H1 (cell line): ENCODE measurements around the gene RNF126. TPM values are rescaled to one million over a fixed set of nuclear protein-coding genes. Genes with fewer than 3 reads are reported as not detected.

ENCODE experiments used
- CTCF ChIA-PET: fragments of 300-600 bp; sonication (Branson Sonifier 250); formaldehyde crosslinking; loops from one replicate; lab custom pipeline; 2021; ENCODE audit not compliant: partially characterized antibody; lab: Charles Lee
- POLR2A ChIA-PET: fragments of 300-600 bp; sonication (Branson Sonifier 250); formaldehyde crosslinking; loops from one replicate; lab custom pipeline; 2021; ENCODE audit warnings: inconsistent platforms; ENCODE audit not compliant: partially characterized antibody; lab: Charles Lee
- DNase-seq, 2 experiments: peaks; one replicate each; pipeline versions ENCODE4 v3.0.0 to v3.0.0-alpha.2; 2010 to 2022; ENCODE audit warnings: low spot score in 2 of 2, low read depth in 1 of 2, mixed read lengths in 1 of 2
- FAIRE-seq: peaks from 2 replicates; lab custom pipeline; 2011; peaks lifted over from hg19 to GRCh38; lab: Jason Lieb, UNC
- H2AFZ ChIP-seq: 2 replicates; pipeline ENCODE4 v1.8.1; 2012; ENCODE audit warnings: low read length, inconsistent platforms
- H2AK5ac ChIP-seq: 2 replicates; pipeline ENCODE4 v1.6.1; 2013; ENCODE audit warnings: low read depth, low read length
- H2BK120ac ChIP-seq: replicated peaks from 2 replicates; pipeline ENCODE3; 2013; ENCODE audit warnings: low read depth, low read length, inconsistent platforms
- H2BK12ac ChIP-seq: 2 replicates; pipeline ENCODE4 v1.6.1; 2013; ENCODE audit warnings: low read depth, low read length
- H2BK15ac ChIP-seq: 2 replicates; pipeline ENCODE4 v1.6.1; 2013; ENCODE audit warnings: low read length
- H2BK20ac ChIP-seq: 2 replicates; pipeline ENCODE4 v1.6.1; 2013; ENCODE audit warnings: low read length
- H2BK5ac ChIP-seq: 2 replicates; pipeline ENCODE4 v1.6.1; 2013; ENCODE audit warnings: low read depth, low read length
- H3K14ac ChIP-seq: 2 replicates; pipeline ENCODE4 v1.6.1; 2013; ENCODE audit warnings: inconsistent platforms; ENCODE audit not compliant: insufficient read length
- H3K18ac ChIP-seq: 2 replicates; pipeline ENCODE4 v1.6.1; 2013; ENCODE audit warnings: low read length; ENCODE audit errors: extremely low read depth
- H3K23ac ChIP-seq: 2 replicates; pipeline ENCODE4 v1.6.1; 2013; ENCODE audit warnings: inconsistent platforms; ENCODE audit not compliant: insufficient read length
- H3K23me2 ChIP-seq: 2 replicates; pipeline ENCODE4 v1.6.1; 2013; ENCODE audit warnings: low read depth, low read length
- H3K27ac ChIP-seq: 2 replicates; pipeline ENCODE4 v1.6.1; 2011; ENCODE audit warnings: low read depth, low read length, inconsistent platforms
- H3K27me3 ChIP-seq, 4 experiments: replicated peaks in 1 of 4; 1 replicate in 1 of 4; 2 replicates in 3 of 4; pipeline versions ENCODE4 v1.6.1 to v1.8.1; 2011 to 2013; ENCODE audit warnings: low read length in 3 of 4, mild to moderate bottlenecking in 3 of 4, inconsistent platforms in 2 of 4, mixed read lengths in 2 of 4, moderate library complexity in 1 of 4; ENCODE audit not compliant: control insufficient read depth in 3 of 4, insufficient read depth in 3 of 4; ENCODE audit errors: extremely low read depth in 1 of 4
- H3K36me3 ChIP-seq, 4 experiments: 2 replicates each; pipeline versions ENCODE4 v1.6.1 to v1.8.1; 2011 to 2013; ENCODE audit warnings: mild to moderate bottlenecking in 4 of 4, low read length in 3 of 4, moderate library complexity in 2 of 4, control low read depth in 1 of 4, inconsistent platforms in 1 of 4; ENCODE audit not compliant: insufficient read depth in 4 of 4, control insufficient read depth in 2 of 4
- H3K4ac ChIP-seq: replicated peaks from 2 replicates; pipeline ENCODE3; 2013; ENCODE audit warnings: low read length, low read depth, mixed read lengths, inconsistent platforms; ENCODE audit not compliant: insufficient read length
- H3K4me1 ChIP-seq, 4 experiments: replicated peaks in 1 of 4; 1 replicate in 1 of 4; 2 replicates in 3 of 4; pipeline versions ENCODE4 v1.6.1 to v1.8.1; 2011 to 2013; ENCODE audit warnings: low read length in 3 of 4, inconsistent platforms in 2 of 4, mixed read lengths in 1 of 4; ENCODE audit not compliant: insufficient read depth in 4 of 4, control insufficient read depth in 3 of 4
- H3K4me2 ChIP-seq, 2 experiments: 2 replicates each; pipeline versions ENCODE4 v1.6.1 to v1.8.1; 2011 to 2013; ENCODE audit warnings: low read depth in 2 of 2, low read length in 2 of 2, control low read depth in 1 of 2, inconsistent platforms in 1 of 2, mild to moderate bottlenecking in 1 of 2; ENCODE audit not compliant: insufficient read depth in 1 of 2
- H3K4me3 ChIP-seq, 4 experiments: fragments of 200-600, 300-600 bp in 1 of 4; sonication (generic), shearing (Covaris generic), sonication (Bioruptor Twin) in 1 of 4; 2 replicates each; pipeline versions ENCODE4 v1.5.1 to v1.8.1; 2011 to 2016; ENCODE audit warnings: low read length in 4 of 4, low read depth in 3 of 4, control low read depth in 2 of 4, inconsistent platforms in 2 of 4, mild to moderate bottlenecking in 2 of 4, mixed read lengths in 1 of 4, moderate library complexity in 1 of 4; ENCODE audit not compliant: insufficient read depth in 2 of 4; ENCODE audit errors: extremely low read depth in 1 of 4
- H3K56ac ChIP-seq: replicated peaks from 2 replicates; pipeline ENCODE3; 2013; ENCODE audit warnings: low read depth, mild to moderate bottlenecking, mixed read lengths, low read length, inconsistent platforms; ENCODE audit not compliant: insufficient read length
- H3K79me1 ChIP-seq: 2 replicates; pipeline ENCODE4 v1.6.1; 2013; ENCODE audit warnings: low read depth, low read length, control low read depth
- H3K79me2 ChIP-seq, 2 experiments: 2 replicates each; pipeline versions ENCODE4 v1.6.1 to v1.8.1; 2012 to 2013; ENCODE audit warnings: low read length in 2 of 2, mild to moderate bottlenecking in 2 of 2, inconsistent platforms in 1 of 2; ENCODE audit not compliant: insufficient read depth in 2 of 2, control insufficient read depth in 1 of 2
- H3K9ac ChIP-seq, 4 experiments: replicated peaks in 1 of 4; 1 replicate in 1 of 4; 2 replicates in 3 of 4; pipeline versions ENCODE4 v1.6.1 to v1.8.1; 2011 to 2013; ENCODE audit warnings: low read depth in 3 of 4, low read length in 3 of 4, control low read depth in 2 of 4, mild to moderate bottlenecking in 2 of 4, moderate library complexity in 2 of 4, inconsistent platforms in 1 of 4; ENCODE audit errors: extremely low read depth in 1 of 4
- H3K9me3 ChIP-seq, 2 experiments: 2 replicates each; pipeline versions ENCODE4 v1.6.1 to v1.8.1; 2012 to 2013; ENCODE audit warnings: mild to moderate bottlenecking in 2 of 2, moderate library complexity in 2 of 2, control low read depth in 1 of 2, inconsistent platforms in 1 of 2, low read depth in 1 of 2, low read length in 1 of 2, mixed read lengths in 1 of 2; ENCODE audit not compliant: insufficient read depth in 2 of 2
- H4K20me1 ChIP-seq, 2 experiments: replicated peaks in 1 of 2; 2 replicates each; pipeline versions ENCODE3 to v1.8.1; 2011 to 2013; ENCODE audit warnings: inconsistent platforms in 2 of 2, low read length in 2 of 2, mild to moderate bottlenecking in 1 of 2; ENCODE audit not compliant: insufficient read depth in 2 of 2, control insufficient read depth in 1 of 2
- H4K5ac ChIP-seq: 2 replicates; pipeline ENCODE4 v1.6.1; 2013; ENCODE audit warnings: low read length, low read depth, mixed read lengths, inconsistent platforms; ENCODE audit not compliant: insufficient read length
- H4K8ac ChIP-seq: 2 replicates; pipeline ENCODE4 v1.8.0; 2013; ENCODE audit warnings: mild to moderate bottlenecking, moderate library complexity, low read length, inconsistent platforms; ENCODE audit not compliant: insufficient read depth; ENCODE audit errors: extremely low read depth
- H4K91ac ChIP-seq: replicated peaks from 2 replicates; pipeline ENCODE3; 2013; ENCODE audit warnings: low read length, mixed read lengths, inconsistent platforms; ENCODE audit not compliant: insufficient read length
- GTF2F1 ChIP-seq: IDR thresholded peaks from 2 replicates; pipeline ENCODE4 v1.6.1; 2012; ENCODE audit warnings: low read depth, low read length, improper control_type of control experiment, borderline replicate concordance
- KDM5A ChIP-seq: fragments of 200-600 bp; IDR thresholded peaks from 2 replicates; pipeline ENCODE4 v1.7.1; 2012; ENCODE audit warnings: mild to moderate bottlenecking, low read length, inconsistent platforms, mixed read lengths
- PHF8 ChIP-seq: fragments of 200-600 bp; sonication (generic); conservative IDR thresholded peaks from 2 replicates; pipeline ENCODE4 v1.7.1; 2012; ENCODE audit warnings: low read depth, mild to moderate bottlenecking, inconsistent platforms, low read length, moderate library complexity
- SIRT6 ChIP-seq: IDR thresholded peaks from one replicate; pipeline ENCODE4 v1.7.1; 2012; ENCODE audit warnings: low read length, inconsistent platforms
- YY1 ChIP-seq: IDR thresholded peaks from 2 replicates; pipeline ENCODE4 v1.6.1; 2011; ENCODE audit warnings: low read depth, mild to moderate bottlenecking, low read length
- WGBS, 2 experiments: shearing (Covaris generic) in 1 of 2; methylation state at CpG; one replicate each; pipeline versions ENCODE4 v1.1.6 to v1.1.7; 2013 to 2015; ENCODE audit warnings: low lambda C conversion rate in 2 of 2, mixed read lengths in 2 of 2, inconsistent platforms in 1 of 2, low coverage in 1 of 2, missing lambda C conversion rate in 1 of 2; ENCODE audit not compliant: insufficient replicate concordance in 2 of 2, insufficient coverage in 1 of 2, insufficient read length in 1 of 2; ENCODE audit errors: extremely low coverage in 1 of 2, missing lambda C conversion rate in 1 of 2; 5-methylcytosine and 5-hydroxymethylcytosine counted together
- polyA plus RNA-seq, 7 experiments: library from polyadenylated mRNA; depleted of rRNA in 3 of 7; stranded (reverse) in 5 of 7; unstranded in 2 of 7; fragments of >200 nt in 5 of 7; fragments of 200-250 nt in 2 of 7; gene quantifications; 1 replicate in 5 of 7; 2 replicates in 1 of 7; 4 replicates in 1 of 7; pipeline versions ENCODE4 v1.2.1 to v1.2.3, GENCODE V29; 2011 to 2013; ENCODE audit warnings: missing spikeins in 2 of 7, mixed read lengths in 2 of 7
- total RNA-seq: library from RNA; stranded (reverse); fragmentation: NEBNext Ultra II Directional; extraction: Animal tissue kit (Norgen Biotek cat#: 25700); gene quantifications from 2 replicates; pipeline ENCODE4 v1.2.1, GENCODE V29; 2021

The RNF126 gene
- total and polyA plus RNA-seq, 2 of the 8 experiments (the other 6 are each of a cell fraction or from before 2014, with no cell fraction given) = 21.8 to 68.0 TPM

DNA sequence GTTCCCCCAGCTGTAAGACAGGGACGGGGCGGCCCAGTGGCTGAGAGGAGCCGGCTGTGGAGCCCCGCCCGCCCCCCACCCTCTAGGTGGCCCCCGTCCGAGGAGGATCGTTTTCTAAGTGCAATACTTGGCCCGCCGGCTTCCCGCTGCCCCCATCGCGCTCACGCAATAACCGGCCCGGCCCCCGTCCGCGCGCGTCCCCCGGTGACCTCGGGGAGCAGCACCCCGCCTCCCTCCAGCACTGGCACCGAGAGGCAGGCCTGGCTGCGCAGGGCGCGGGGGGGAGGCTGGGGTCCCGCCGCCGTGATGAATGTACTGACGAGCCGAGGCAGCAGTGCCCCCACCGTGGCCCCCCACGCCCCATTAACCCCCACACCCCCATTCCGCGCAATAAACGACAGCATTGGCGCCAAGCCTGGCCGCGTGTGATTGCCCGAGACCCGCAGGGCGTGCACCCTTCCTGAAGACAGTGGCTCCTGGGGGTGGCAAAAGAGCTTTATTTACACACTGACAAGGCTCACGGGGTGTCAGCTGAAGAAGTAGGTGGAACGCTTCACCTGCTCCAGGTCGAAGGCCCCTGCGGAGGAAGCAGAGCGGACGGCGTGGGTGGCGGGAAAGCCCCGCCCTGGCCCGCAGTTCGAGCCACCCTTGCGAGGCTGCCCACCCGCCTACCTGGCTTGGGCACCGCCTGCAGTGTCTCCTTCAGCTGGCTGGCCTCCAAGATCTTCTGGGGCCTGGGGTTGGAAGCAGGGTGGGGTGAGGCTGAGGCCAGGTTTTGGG, 46.1 kb downstream of the RNF126 start:
- Histone ChIP-seq H2BK15ac (no peak overlapping the region), H3K36me3 (peaks cover 4 to 53% (median 24%) of the 10 kb centered on the region in 4 experiments; a peak in 5 of 8 replicates), H3K79me1 (no peaks in the 10 kb centered on the region), H2BK12ac (no peak overlapping the region), H3K27me3 (no peaks in the 10 kb centered on the region), H4K20me1 (peaks cover 0 to 9% of the 10 kb centered on the region in 2 experiments), H2BK5ac (no peak overlapping the region), H3K4me2 (no peak overlapping the region), H3K23me2 (no peaks in the 10 kb centered on the region), H3K14ac (no peak overlapping the region), H3K56ac (no peak overlapping the region), H2BK20ac (no peak overlapping the region), H2AK5ac (no peak overlapping the region), H3K79me2 (no peaks in the 10 kb centered on the region), H3K23ac (no peak overlapping the region), H3K4me3 (no peak overlapping the region), H4K5ac (no peak overlapping the region), H3K27ac (no peak overlapping the region), H4K8ac (no peak overlapping the region), H3K18ac (no peak overlapping the region), H3K4me1 (no peaks in the 10 kb centered on the region), H4K91ac (no peak overlapping the region), H3K9me3 (no peaks in the 10 kb centered on the region), H2AFZ (no peak overlapping the region), H2BK120ac (no peak overlapping the region), H3K4ac (no peak overlapping the region), H3K9ac (no peak overlapping the region)
- CTCF ChIA-PET = interaction anchor here (0.9 to 1.0 kb wide), 2 partner anchors 11 to 12 kb away, joined by 3 read pairs; no protein-coding TSS in a partner anchor
- FAIRE-seq = no peak
- 95% methylated on average over 34 of the region's 58 CpGs; no CpG with 5 or more reads in 1 of the 2 experiments for WGBS, 2 experiments
- no peak for DNase-seq
- POLR2A ChIA-PET = interaction anchor here (1.0 to 2.1 kb wide), 5 partner anchors 8 to 85 kb away, joined by 3 to 6 read pairs (median 3); partner anchors contain the start of gene CDC34
- TF ChIP-seq GTF2F1 = no peak
- TF ChIP-seq SIRT6 = no peak
- no peak for TF ChIP-seq YY1
- TF ChIP-seq PHF8 = no peak
- TF ChIP-seq KDM5A = no peak
